OCI-LY7 (cell line): Measurements from ENCODE around the gene OLAH.

Experiments used
- EZH2phosphoT487 ChIP-seq: fragments of 200-600 bp; sonication (generic); IDR thresholded peaks from 2 replicates; pipeline ENCODE4 v1.6.1; 2018; ENCODE audit warnings: low read depth, borderline replicate concordance, mild to moderate bottlenecking, mixed run types, antibody characterized with exemption, low read length, moderate library complexity, mixed read lengths
- TF ChIP-seq, protein P1 (sequence below): fragments of 200-600 bp; sonication (generic); conservative IDR thresholded peaks from 2 replicates; pipeline ENCODE4 v1.5.1; 2014; ENCODE audit warnings: mild to moderate bottlenecking, antibody characterized with exemption, low read length, moderate library complexity, mixed read lengths

DNA sequence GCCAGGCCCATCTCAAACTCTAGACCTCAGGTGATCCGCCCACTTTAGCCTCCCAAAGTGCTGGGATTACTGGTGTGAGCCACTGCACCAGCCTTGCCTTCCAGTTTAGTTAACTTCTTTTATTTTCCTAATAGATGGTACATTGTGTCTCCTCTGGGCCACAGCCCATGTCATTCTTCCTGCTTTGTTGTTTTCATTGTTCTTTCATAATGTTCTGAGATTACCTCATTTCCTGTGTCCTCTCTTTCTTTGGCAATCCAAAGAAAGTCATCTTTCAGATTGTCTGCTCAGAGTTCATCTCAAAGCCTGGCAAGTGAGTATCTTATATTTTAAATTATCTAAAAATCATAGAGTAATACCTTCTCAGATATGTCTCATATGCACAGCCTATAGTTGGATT is at the start of gene OLAH:
- TF ChIP-seq, protein P1, sequence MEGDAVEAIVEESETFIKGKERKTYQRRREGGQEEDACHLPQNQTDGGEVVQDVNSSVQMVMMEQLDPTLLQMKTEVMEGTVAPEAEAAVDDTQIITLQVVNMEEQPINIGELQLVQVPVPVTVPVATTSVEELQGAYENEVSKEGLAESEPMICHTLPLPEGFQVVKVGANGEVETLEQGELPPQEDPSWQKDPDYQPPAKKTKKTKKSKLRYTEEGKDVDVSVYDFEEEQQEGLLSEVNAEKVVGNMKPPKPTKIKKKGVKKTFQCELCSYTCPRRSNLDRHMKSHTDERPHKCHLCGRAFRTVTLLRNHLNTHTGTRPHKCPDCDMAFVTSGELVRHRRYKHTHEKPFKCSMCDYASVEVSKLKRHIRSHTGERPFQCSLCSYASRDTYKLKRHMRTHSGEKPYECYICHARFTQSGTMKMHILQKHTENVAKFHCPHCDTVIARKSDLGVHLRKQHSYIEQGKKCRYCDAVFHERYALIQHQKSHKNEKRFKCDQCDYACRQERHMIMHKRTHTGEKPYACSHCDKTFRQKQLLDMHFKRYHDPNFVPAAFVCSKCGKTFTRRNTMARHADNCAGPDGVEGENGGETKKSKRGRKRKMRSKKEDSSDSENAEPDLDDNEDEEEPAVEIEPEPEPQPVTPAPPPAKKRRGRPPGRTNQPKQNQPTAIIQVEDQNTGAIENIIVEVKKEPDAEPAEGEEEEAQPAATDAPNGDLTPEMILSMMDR, result no peak
- TF ChIP-seq EZH2phosphoT487, result no peak
